Sciatic nerve (tissue), 2 donors: Measurements from ENCODE around the gene DAZ3. TPM values are rescaled to one million over a fixed set of nuclear protein-coding genes. Genes with fewer than 3 reads are reported as not detected.
"Not testable (repeated sequence)": the region's sequence is repeated elsewhere in the genome, so short reads cannot be mapped to it uniquely, and the experiment has no call there.

Experiments used
- ATAC-seq: fragments of 200-7000 bp; cut with Tn5 transposase; one replicate; pipeline ENCODE4 v1.9.1; 2020; ENCODE audit warnings: mild to moderate bottlenecking, moderate library complexity
- DNase-seq: peaks from one replicate; pipeline ENCODE4 v3.0.0-alpha.2; 2020; ENCODE audit warnings: low spot score
- intact Hi-C: fragments of 100-400 bp; cut with DNase I; formaldehyde crosslinking; loops from one replicate; pipeline ENCODE4 v1.14.2; 2022
- total RNA-seq: library from RNA; stranded (reverse); fragmentation: NEBNext Ultra II Directional; extraction: Animal tissue kit (Norgen Biotek cat#: 25700); gene quantifications from one replicate; pipeline ENCODE4 v1.2.1, GENCODE V29; 2021
- donor health status: DM: no; HTN: no; CAD: no.
- donor health status: DM: no; HTN: no; CAD: no.

Gene DAZ3, protein sequence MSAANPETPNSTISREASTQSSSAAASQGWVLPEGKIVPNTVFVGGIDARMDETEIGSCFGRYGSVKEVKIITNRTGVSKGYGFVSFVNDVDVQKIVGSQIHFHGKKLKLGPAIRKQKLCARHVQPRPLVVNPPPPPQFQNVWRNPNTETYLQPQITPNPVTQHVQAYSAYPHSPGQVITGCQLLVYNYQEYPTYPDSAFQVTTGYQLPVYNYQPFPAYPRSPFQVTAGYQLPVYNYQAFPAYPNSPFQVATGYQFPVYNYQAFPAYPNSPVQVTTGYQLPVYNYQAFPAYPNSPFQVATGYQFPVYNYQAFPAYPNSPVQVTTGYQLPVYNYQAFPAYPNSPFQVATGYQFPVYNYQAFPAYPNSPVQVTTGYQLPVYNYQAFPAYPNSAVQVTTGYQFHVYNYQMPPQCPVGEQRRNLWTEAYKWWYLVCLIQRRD
- not detected for total RNA-seq

DNA sequence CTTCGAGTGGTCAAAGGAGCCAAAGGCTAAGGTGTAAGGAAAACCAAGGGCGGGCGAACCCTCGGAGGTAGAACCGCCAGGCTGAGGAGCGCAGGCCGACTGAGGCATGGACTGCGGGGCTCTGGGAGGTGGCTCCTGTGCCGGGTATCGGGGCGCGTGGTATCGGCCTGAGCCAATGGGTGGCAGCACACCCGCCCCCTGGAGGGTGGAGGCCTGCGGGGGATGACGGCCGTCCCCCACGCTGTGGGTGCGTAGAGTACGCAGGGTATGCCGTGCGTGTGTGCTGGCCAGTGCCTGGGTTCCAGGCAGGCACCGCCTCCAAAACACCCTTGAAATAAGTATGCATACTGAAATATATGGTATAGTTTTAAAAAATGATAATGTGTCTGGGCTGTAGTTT, at the start of gene DAZ3:
Gene DAZ3 (minus strand): TSS at position 101 of the 400 bp plus-strand sequence. CDS start 208 bp downstream, outside the sequence.
- not testable (repeated sequence) for ATAC-seq

DNA sequence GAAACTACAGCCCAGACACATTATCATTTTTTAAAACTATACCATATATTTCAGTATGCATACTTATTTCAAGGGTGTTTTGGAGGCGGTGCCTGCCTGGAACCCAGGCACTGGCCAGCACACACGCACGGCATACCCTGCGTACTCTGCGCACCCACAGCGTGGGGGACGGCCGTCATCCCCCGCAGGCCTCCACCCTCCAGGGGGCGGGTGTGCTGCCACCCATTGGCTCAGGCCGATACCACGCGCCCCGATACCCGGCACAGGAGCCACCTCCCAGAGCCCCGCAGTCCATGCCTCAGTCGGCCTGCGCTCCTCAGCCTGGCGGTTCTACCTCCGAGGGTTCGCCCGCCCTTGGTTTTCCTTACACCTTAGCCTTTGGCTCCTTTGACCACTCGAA, 20.4 kb upstream of the DAZ3 start, which contains the start of gene DAZ4:
Gene DAZ4 (plus strand): TSS at position 301 of the 400 bp plus-strand sequence. CDS start 208 bp downstream, outside the sequence.
- intact Hi-C loops, DNase-seq, ATAC-seq: not testable (repeated sequence)

More for the DNA sequence above, at the start of gene DAZ3:
- intact Hi-C loops, DNase-seq: not testable (repeated sequence)

DNA sequence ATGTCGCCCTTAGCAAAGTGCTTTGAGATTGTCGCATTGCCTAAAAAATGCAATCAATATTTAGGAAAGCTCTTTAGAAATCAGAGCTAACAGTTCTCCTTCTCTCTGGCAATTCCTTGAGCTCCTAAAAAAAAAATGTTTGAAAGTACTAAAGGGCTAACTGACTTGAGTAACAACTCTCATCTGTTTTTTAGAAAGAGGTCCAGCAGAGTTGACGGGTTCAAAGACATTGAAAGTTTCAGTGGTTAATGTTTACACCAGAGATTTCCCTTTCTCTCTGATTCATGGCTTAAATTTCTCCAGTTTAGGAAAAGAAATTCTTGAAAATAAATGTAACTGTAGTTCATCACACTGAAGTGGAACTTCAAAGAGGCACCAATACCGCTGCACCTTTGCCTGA, 11.9 kb upstream of the DAZ3 start:
- DNase-seq, ATAC-seq, intact Hi-C loops: not testable (repeated sequence)

DNA sequence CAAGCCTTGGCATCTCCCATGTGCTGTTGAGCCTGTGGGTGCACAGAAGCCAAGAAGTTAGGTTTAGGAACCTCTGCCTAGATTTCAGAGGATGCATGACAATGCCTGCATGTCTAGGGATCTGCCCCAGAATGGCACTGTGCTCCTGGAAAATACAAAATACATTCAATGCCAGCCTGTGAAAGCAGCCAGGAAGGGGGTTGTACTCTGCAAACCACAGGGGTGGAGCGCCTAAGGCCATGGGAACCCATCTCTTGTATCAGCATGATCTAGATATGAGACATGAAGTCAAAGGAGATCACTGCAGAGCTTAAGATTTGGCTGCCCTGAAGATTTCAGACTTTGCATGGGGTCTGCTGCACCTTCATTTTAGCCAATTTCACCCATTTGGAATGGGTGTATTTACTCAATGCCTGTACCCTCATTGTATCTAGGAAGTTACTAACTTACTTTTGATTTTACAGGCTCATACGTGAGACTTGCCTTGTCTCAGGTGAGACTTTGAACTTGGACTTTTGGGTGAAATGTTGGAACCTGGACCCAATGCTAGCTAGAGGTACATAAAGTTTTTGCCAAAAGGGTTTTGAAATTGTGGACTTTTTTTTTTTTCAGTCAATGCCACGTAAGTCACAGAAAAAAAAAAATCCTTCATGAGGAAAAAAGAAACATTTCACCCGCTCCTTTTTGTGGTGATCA, 11.1 kb upstream of the DAZ3 start:
- DNase-seq, ATAC-seq, intact Hi-C loops: not testable (repeated sequence)

DNA sequence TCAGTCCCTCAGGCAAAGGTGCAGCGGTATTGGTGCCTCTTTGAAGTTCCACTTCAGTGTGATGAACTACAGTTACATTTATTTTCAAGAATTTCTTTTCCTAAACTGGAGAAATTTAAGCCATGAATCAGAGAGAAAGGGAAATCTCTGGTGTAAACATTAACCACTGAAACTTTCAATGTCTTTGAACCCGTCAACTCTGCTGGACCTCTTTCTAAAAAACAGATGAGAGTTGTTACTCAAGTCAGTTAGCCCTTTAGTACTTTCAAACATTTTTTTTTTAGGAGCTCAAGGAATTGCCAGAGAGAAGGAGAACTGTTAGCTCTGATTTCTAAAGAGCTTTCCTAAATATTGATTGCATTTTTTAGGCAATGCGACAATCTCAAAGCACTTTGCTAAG, 8.6 kb upstream of the DAZ3 start:
- DNase-seq, intact Hi-C loops, ATAC-seq: not testable (repeated sequence)

Other genes with a start within 250 kb of the DAZ3 start
- gene BPY2B, start 195.4 kb downstream of the DAZ3 start, total RNA-seq: not detected
- gene DAZ4, start 20.5 kb upstream of the DAZ3 start, total RNA-seq: not detected
- gene BPY2C, start 238.7 kb upstream of the DAZ3 start, total RNA-seq: not detected